Ectodermal cell (in vitro differentiated cells): ENCODE results near the gene PAN2.
"Not testable (repeated sequence)": the region's sequence is repeated elsewhere in the genome, so short reads cannot be mapped to it uniquely, and the experiment has no call there.

ENCODE experiments used
- H3K27ac ChIP-seq: 2 replicates; pipeline ENCODE4 v1.7.0; 2013; ENCODE audit warnings: mild to moderate bottlenecking, low read depth, low read length; ENCODE audit not compliant: insufficient read depth, poor library complexity, severe bottlenecking
- H3K27me3 ChIP-seq: 2 replicates; pipeline ENCODE4 v1.7.0; 2013; ENCODE audit warnings: mild to moderate bottlenecking, low read length; ENCODE audit not compliant: insufficient read depth, control insufficient read depth, poor library complexity, severe bottlenecking
- H3K36me3 ChIP-seq: one replicate; pipeline ENCODE4 v1.7.0; 2013; ENCODE audit warnings: low read length; ENCODE audit not compliant: control insufficient read depth, insufficient read depth
- H3K4me1 ChIP-seq: one replicate; pipeline ENCODE4 v1.7.0; 2013; ENCODE audit warnings: low read length; ENCODE audit not compliant: control insufficient read depth, insufficient read depth
- H3K4me3 ChIP-seq: 2 replicates; pipeline ENCODE4 v1.7.0; 2013; ENCODE audit warnings: low read depth, low read length, control low read depth; ENCODE audit not compliant: insufficient read depth
- H3K9me3 ChIP-seq: 2 replicates; pipeline ENCODE4 v1.7.0; 2013; ENCODE audit warnings: mild to moderate bottlenecking, low read length, moderate library complexity; ENCODE audit not compliant: control insufficient read depth
- WGBS, 2 experiments: methylation state at CpG; one replicate each; pipeline ENCODE4 v1.1.7; 2013; ENCODE audit warnings: missing lambda C conversion rate in 2 of 2; 5-methylcytosine and 5-hydroxymethylcytosine counted together

The PAN2 gene

GRCh38 chr12:56330936-56331490 lies 2.8 kb downstream of the PAN2 start:
- Histone ChIP-seq H3K27me3 (no peaks in the 10 kb centered on the region), H3K9me3 (no peaks in the 10 kb centered on the region), H3K27ac (no peak overlapping the region), H3K36me3 (peaks cover 9% of the 10 kb centered on the region), H3K4me3 (no peak overlapping the region), H3K4me1 (peaks cover 8% of the 10 kb centered on the region)
- WGBS, 2 experiments: 94 to 95% methylated on average over 7 of the region's 7 CpGs

GRCh38 chr12:56326533-56326932 lies 7.3 kb downstream of the PAN2 start:
- 94 to 95% methylated on average over 6 of the region's 6 CpGs for WGBS, 2 experiments

GRCh38 chr12:56326126-56326525 lies 7.7 kb downstream of the PAN2 start:
- no peaks in the 10 kb centered on the region for H3K4me1 ChIP-seq
- H3K36me3 ChIP-seq: peaks cover 30% of the 10 kb centered on the region
- H3K9me3 ChIP-seq: no peaks in the 10 kb centered on the region
- no peaks in the 10 kb centered on the region for H3K27me3 ChIP-seq
- 92% methylated on average over 8 of the region's 8 CpGs for WGBS, 2 experiments
- H3K27ac ChIP-seq: no peak overlapping the region
- no peak overlapping the region for H3K4me3 ChIP-seq

More at GRCh38 chr12:56326533-56326932, 7.3 kb downstream of the PAN2 start:
- Histone ChIP-seq H3K4me3 (no peak overlapping the region), H3K9me3 (no peaks in the 10 kb centered on the region), H3K27ac (no peak overlapping the region), H3K4me1 (no peaks in the 10 kb centered on the region), H3K27me3 (no peaks in the 10 kb centered on the region), H3K36me3 (peaks cover 30% of the 10 kb centered on the region)

- Histone ChIP-seq H3K9me3 (no peaks in the 10 kb centered on the region), H3K27me3 (no peaks in the 10 kb centered on the region), H3K4me1 (no peaks in the 10 kb centered on the region), H3K27ac (no peak overlapping the region), H3K36me3 (peaks cover 30% of the 10 kb centered on the region), H3K4me3 (no peak overlapping the region)
- 95 to 96% methylated on average over 6 of the region's 6 CpGs for WGBS, 2 experiments
These were observed 9.6 kb downstream of the PAN2 start for GRCh38 chr12:56324206-56324605.

- WGBS, 2 experiments: 97 to 98% methylated on average over 8 of the region's 8 CpGs
- not testable (repeated sequence) for H3K4me1 ChIP-seq, H3K4me3 ChIP-seq, H3K9me3 ChIP-seq, H3K27me3 ChIP-seq, H3K27ac ChIP-seq
- peaks cover 23% of the 10 kb centered on the region for H3K36me3 ChIP-seq
These were observed 12.2 kb downstream of the PAN2 start for GRCh38 chr12:56321610-56322009.

DNA sequence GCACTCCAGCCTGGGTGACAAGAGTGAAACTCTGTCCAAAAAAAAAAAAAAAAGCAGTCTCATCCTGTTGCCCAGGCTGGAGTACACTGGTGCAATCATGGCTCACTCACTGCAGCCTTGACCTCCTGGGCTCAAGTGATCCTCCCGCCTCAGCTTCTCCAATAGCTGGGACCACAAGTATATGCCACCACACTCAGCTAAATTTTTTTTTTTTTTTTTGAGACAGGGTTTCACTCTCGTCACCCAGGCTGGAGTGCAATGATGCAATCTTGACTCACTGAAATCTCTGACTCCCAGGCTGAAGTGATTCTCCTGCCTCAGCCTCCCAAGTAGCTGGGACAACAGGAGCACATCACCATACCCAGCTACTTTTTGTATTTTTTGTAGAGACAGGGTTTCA lies 12.8 kb downstream of the PAN2 start:
- peaks cover 20% of the 10 kb centered on the region for H3K36me3 ChIP-seq
- no peaks in the 10 kb centered on the region for H3K9me3 ChIP-seq
- no peak overlapping the region for H3K27ac ChIP-seq
- 94 to 96% methylated on average over 2 of the region's 2 CpGs for WGBS, 2 experiments
- no peaks in the 10 kb centered on the region for H3K4me1 ChIP-seq
- H3K27me3 ChIP-seq: no peaks in the 10 kb centered on the region
- H3K4me3 ChIP-seq: no peak overlapping the region

- H3K9me3 ChIP-seq: no peaks in the 10 kb centered on the region
- H3K27me3 ChIP-seq: no peaks in the 10 kb centered on the region
- WGBS, 2 experiments: 81 to 84% methylated on average over 3 of the region's 3 CpGs
- peaks cover 9% of the 10 kb centered on the region for H3K36me3 ChIP-seq
- no peak overlapping the region for H3K4me3 ChIP-seq
- peaks cover 5% of the 10 kb centered on the region for H3K4me1 ChIP-seq
- no peak overlapping the region for H3K27ac ChIP-seq
These were observed 16.1 kb downstream of the PAN2 start for GRCh38 chr12:56317675-56318074.

- Histone ChIP-seq H3K9me3 (no peaks in the 10 kb centered on the region), H3K36me3 (no peaks in the 10 kb centered on the region), H3K27me3 (no peaks in the 10 kb centered on the region), H3K4me3 (peak within 1 kb of the TSS; percentile 88), H3K4me1 (peaks cover 5% of the 10 kb centered on the region), H3K27ac (peak within 1 kb of the TSS; percentile 81)
- WGBS, 2 experiments: 0% methylated on average over 62 of the region's 62 CpGs
These were observed 18.0 kb downstream of the PAN2 start, which contains the start of gene CNPY2 for GRCh38 chr12:56315622-56316473. Gene CNPY2, minus strand, starts transcription at chr12:56315988. Its CDS starts 771 bp downstream, at chr12:56315217.

GRCh38 chr12:56315249-56315621 lies 18.6 kb downstream of the PAN2 start:
- 6 to 7% methylated on average over 11 of the region's 11 CpGs for WGBS, 2 experiments
- Histone ChIP-seq H3K9me3 (no peaks in the 10 kb centered on the region), H3K4me1 (peaks cover 5% of the 10 kb centered on the region), H3K27ac (peak overlapping the region; percentile 81), H3K36me3 (peaks cover 4% of the 10 kb centered on the region), H3K4me3 (peak overlapping the region; percentile 88), H3K27me3 (no peaks in the 10 kb centered on the region)

- H3K4me1 ChIP-seq: peaks cover 5% of the 10 kb centered on the region
- H3K36me3 ChIP-seq: peaks cover 20% of the 10 kb centered on the region
- H3K27me3 ChIP-seq: no peaks in the 10 kb centered on the region
- 96 to 97% methylated on average over 12 of the region's 12 CpGs for WGBS, 2 experiments
- H3K27ac ChIP-seq: no peak overlapping the region
- no peaks in the 10 kb centered on the region for H3K9me3 ChIP-seq
- H3K4me3 ChIP-seq: no peak overlapping the region
These were observed 22.8 kb downstream of the PAN2 start for GRCh38 chr12:56311003-56311402.
